IPS DF 4.7 (cell line): ENCODE results near the gene GGACT.
"Not testable (repeated sequence)": the region's sequence is repeated elsewhere in the genome, so short reads cannot be mapped to it uniquely, and the experiment has no call there.

ENCODE experiments used
- DNase-seq: peaks from one replicate; pipeline ENCODE4 v3.0.0-alpha.2; 2013; ENCODE audit warnings: low spot score; ENCODE audit errors: extremely low read depth

Gene GGACT

DNA sequence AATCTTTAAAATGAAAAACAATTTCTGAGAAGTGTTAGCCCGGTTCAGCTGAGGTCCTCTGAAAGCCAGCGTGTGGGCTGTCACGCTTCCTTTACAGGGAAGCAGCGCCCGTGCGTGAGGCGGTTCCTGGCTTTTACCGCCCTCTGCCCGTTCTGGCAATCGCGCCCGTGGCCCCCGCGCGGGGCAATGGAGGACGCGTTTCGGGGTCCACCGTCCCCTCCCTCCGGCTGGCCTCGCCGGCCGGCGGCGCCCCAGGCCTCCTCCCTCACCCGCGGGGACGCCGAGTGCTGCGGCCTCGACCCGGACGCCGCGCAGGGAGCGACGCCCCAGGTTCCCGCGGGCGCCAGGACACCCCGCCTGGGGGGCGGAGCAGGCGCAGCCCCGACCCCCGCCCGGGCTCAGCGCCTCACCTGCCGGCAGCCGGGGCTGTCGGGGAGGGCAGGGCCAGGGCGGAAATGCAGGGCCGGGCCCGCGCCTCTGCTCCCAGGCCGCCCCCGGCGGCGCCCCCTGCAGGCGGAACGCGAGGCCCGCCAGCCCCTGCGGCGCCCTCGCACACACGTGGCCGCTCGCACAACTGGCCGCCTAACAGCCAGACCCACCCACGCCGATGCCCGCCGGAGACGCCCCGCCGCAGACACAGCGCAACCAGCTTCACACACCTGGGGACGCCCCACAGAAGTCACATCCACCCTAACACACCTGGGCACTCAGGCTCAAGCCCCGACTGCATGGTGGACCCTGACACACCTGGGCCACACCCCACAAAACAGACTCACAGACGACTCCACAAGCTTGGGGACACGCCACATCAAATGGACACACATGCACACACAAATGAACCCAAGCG lies at the start of gene GGACT:
Gene GGACT (minus strand): TSS at position 459 of the 847 bp plus-strand sequence. CDS start 56,198 bp downstream, outside the sequence.
- peak; percentile 9 for DNase-seq

GRCh38 chr13:100637796-100638195 lies 49.2 kb upstream of the GGACT start:
- DNase-seq = no peak

DNA sequence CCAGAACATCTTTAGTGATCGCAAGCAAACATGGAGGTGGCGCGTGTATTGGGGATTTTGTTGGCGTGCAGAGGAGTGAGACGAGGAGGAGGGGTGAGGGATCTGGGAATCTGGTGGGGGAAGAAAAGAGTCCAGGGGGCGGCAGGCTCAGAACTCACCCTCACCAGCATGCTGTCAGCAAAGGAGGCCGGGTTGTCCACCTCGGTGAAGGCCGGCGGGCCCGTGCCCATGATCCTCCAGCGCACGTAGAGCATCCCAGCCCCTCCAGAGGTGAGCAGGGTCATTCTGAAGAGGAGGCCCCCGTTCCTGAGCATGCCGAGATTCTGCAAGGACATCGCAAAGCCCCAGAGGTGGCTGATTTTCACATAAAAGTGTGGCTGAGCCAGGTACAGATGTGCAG lies 48.8 kb upstream of the GGACT start:
- DNase-seq = no peak

GRCh38 chr13:100636441-100636840 lies 47.9 kb upstream of the GGACT start:
- DNase-seq = no peak

DNA sequence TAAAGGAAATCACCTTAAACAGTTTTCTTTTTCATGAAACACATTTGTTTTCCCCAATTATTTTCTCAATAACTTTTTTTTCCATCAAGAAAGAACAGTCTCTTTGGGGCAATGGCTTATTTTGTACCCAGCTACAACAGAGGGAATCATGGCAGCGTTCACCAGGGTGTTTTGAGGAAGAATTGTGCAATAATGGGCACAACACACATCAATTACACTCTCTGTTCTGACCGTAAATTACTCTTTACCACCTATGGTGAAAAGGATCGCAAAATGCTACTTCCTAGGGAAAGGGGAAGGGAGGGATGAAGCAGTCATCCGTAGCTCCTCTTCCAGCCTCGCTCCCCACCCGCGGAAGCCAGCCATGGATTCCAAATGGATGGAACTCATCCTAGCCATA lies 47.4 kb upstream of the GGACT start:
- DNase-seq = no peak

- DNase-seq = no peak
Measured at GRCh38 chr13:100634696-100635095, 46.1 kb upstream of the GGACT start.

- DNase-seq = no peak
Measured at GRCh38 chr13:100633461-100633860, 44.9 kb upstream of the GGACT start.

DNA sequence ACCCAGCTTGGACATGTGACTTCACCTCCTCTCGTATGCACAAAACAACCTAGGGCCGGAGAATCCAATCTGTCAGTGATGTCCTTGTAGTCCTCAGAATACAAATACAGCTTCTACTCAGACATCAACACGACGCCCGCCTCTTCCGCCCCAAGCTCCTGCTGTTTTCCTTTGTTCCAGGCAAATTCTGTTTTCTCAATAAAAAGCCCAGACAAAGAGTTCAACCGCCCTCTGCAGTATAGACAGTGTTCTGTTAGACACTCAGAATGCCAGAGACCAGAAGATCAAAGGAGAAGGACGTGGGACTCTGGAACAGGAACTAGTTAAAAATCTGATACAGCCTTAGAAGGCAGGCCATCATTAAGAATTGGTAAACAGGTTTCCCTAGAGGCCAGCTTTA lies 42.0 kb upstream of the GGACT start:
- no peak for DNase-seq

GRCh38 chr13:100627120-100627519 lies 38.5 kb upstream of the GGACT start:
- DNase-seq = no peak

GRCh38 chr13:100625447-100625846 lies 36.9 kb upstream of the GGACT start:
- DNase-seq = no peak

DNA sequence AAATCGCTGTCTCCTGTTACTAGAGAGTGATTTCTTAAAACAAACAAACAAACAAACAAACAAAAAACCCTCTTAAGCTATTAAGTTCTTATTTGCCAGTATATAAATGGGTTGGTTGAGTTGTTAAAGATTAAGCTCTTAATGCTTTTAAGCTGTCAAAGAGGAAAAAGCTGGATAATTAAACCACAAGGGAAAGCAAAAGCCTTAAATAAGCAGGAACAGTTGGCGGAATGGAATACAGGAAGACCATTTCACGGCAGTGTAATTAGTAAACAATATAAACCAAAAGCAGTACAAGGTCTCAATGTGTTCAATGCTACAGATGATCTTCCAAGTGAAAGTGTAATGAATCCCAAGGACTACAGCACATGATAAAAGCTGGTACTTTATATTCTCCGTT lies 32.2 kb upstream of the GGACT start:
- DNase-seq = no peak

- no peak for DNase-seq
Measured at GRCh38 chr13:100619940-100620339, 31.4 kb upstream of the GGACT start.

GRCh38 chr13:100618897-100619296 lies 30.3 kb upstream of the GGACT start:
- DNase-seq = not testable (repeated sequence)

GRCh38 chr13:100613031-100613430 lies 24.4 kb upstream of the GGACT start:
- DNase-seq = no peak

- no peak for DNase-seq
Measured at GRCh38 chr13:100611678-100612492, 23.3 kb upstream of the GGACT start.

DNA sequence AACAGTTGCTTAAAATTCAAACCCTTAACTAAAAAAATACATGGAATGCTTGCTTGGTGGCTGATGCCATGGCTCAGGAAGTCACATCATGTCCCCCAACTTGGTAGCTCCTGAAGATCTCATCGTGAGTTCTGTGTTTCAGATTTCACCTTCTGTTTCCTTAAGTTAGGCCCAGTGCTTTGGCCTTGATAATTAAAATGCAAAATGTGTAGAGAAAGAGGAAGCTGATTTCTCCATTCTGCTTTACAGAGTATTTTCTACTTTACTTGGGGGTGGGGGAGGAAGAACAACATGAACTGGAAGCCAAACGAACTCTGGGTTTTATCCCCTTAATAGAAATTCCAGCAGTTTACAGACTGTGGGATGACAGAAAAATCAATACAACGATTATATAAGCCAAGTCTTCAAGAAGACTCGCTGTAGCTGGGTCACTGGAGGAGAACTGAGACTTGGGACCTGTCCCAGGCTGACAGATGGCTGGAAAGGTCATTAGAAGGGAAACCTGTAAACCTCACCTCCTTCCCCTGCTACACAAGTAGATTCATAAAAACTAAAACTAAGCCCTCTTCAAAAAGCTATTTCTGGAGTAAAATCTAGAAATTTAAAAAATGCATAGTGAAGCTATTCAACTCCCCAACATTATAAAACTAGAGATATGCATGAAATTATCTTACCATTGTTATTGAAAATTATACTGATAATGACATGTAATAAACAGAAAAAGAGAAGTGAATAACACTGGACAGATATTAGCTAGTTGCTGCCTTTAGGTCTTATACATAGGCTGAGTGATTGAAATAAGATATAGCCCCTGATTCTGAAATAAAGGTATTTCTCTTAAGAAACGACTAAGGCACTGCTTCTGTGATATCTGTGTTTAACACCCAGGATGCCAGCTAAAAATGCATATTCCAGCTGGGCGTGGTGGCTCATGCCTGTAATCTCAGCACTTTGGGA lies 22.1 kb upstream of the GGACT start:
- no peak for DNase-seq

- no peak for DNase-seq
Measured at GRCh38 chr13:100608906-100609305, 20.3 kb upstream of the GGACT start.

- DNase-seq = no peak
Measured at GRCh38 chr13:100608489-100608888, 19.9 kb upstream of the GGACT start.

DNA sequence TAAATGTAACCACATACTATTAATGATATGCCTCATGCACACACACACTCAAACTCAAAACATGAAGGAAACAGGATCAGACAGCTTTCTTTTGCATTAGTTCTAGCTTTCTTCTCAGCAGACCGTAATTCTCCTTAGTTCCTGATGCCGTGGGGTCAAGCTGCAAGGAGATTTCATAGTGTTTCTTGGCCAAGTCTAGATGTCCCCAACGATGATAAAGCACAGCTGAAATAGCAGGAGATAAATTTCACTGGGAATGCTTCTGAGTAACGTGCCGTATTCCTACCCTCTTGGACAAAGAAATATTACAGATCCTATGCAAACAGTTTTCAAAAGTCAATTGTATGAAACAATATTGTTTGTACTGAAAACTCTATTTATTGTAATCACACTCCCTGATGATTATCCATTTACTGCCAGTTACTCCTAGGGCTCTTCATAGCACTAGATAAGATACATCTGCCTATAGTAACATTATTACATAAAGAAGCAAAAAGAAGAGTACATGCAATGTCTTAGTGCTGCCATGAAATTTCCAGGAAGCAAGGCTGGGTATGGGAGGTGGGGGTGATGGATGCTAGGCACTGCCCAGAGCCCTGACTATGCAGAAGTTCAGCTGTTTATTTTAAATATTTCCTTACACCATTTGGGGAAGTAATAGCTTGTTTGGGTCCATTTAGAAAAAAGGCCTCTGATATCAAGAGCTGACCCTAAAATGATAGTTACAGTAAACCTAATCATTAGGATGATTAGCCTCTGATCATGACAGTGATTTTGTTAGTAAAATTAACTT lies 16.5 kb upstream of the GGACT start:
- DNase-seq = no peak

DNA sequence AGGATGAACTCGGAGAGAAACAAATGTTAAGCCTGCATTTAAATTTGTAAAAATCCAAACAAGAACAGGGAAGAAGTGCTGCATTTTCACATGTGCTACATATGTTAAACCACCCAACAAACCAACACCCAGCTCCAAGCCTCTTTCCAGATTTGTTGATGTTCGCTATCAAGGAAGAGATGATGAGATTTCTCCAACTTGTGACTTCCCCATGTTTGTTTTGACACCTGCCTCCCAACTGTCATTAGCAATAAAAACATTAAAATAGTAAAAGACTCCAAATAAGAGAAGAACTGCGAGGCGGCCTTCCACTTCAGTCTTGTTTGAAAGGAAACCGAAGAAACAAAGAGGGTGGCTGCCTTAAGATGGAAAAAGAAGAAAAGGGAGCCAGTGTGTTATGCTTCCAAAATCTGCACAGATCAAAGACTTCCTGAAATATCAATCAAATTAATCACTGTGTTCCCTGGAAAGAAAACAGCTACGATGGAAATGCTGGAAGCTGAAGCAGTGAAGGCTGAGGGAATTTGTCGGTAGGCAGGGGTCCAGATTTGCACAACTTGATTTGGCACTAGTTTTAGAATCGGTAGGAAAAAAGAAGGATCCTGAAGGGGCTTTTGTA lies 14.0 kb upstream of the GGACT start:
- DNase-seq = no peak
